Stimulated activated CD8-positive, alpha-beta memory T cell treated with anti-CD3 and anti-CD28 coated beads, Interleukin-15, amount 100 ng/mL, for 48 hours (primary cell): ENCODE measurements around the gene CD2.
A peak's percentile ranks its signal among the peaks of the same experiment; 100 is the strongest.

ENCODE experiments used
- DNase-seq, 2 donors: peaks; one replicate each; pipeline ENCODE4 v3.0.0-alpha.2; 2020; ENCODE audit warnings: low read depth in 2 of 2

The CD2 gene

DNA sequence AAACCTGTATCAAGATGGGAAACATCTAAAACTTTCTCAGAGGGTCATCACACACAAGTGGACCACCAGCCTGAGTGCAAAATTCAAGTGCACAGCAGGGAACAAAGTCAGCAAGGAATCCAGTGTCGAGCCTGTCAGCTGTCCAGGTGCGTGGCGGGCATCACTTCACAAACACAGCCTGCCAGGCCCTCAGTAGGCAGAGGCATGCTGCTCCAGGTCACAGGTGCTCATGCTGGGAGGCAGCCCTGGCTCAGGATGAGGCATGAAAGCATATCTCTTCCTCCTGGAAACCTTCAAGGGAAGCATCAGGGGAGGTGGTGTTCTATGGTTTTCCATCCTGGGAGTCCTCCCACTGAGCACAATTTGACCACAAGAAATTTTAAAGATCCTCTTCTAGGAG is 6.3 kb downstream of the CD2 start:
- no peak for DNase-seq

- DNase-seq = no peak
Observed at GRCh38 chr1:116760996-116761665, 6.9 kb downstream of the CD2 start.

DNA sequence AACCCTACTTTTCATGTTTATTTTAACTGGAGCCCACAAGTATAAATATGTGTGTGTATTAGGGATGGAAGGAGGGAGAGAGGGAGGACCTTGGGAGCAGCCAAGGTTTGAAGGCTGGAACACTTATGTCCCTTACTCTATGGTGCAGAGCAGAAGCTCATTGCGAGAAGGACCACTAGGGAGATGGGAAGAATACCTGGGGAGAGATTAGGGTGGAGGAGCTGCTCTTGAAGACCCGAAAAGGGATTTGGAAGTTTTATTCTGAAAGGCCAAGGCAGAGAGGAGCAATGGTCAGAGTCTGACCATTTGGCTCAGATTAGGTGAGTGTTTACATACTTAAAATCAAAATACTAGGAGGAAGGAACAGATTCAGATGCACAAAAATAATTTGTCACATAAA is 8.1 kb downstream of the CD2 start:
- no peak for DNase-seq

GRCh38 chr1:116762781-116763115 is 8.5 kb downstream of the CD2 start:
- DNase-seq = no peak

GRCh38 chr1:116763116-116763786 is 9.0 kb downstream of the CD2 start:
- DNase-seq = peak; percentile 66 to 68

DNA sequence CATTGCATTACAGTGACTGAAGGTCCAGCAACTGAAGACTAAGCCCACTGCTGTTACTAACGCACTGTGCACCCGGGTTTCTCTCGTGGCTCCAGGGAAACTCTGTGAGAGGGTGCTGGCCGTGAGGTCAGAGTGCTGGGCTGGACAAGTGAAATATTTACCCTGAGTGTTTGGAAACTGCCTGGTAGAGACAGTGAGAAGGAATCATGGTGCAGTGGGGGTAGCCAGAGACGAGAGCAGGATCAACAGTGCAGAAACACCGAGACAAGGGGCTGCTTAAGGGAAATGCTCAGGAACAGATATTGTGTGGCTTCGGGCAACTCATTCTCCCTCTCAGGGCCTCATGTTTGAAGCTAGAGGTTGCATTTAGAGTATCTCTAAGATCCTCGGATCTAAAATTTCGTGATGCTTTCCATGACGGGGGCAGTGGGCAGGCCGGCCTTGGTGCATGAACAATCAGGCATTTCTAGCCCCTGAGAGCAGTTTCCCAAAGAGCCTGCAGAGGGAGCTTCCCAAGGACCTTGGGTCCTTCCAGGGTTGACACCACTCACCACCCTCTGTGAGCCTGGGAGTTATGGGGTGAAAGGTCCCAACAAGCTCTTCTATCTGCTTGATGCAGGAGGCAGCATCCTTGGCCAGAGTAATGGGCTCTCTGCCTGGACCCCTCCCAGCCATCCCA is 9.7 kb downstream of the CD2 start:
- no peak for DNase-seq

GRCh38 chr1:116764466-116764898 is 10.3 kb downstream of the CD2 start:
- DNase-seq = peak; percentile 61 to 70

DNA sequence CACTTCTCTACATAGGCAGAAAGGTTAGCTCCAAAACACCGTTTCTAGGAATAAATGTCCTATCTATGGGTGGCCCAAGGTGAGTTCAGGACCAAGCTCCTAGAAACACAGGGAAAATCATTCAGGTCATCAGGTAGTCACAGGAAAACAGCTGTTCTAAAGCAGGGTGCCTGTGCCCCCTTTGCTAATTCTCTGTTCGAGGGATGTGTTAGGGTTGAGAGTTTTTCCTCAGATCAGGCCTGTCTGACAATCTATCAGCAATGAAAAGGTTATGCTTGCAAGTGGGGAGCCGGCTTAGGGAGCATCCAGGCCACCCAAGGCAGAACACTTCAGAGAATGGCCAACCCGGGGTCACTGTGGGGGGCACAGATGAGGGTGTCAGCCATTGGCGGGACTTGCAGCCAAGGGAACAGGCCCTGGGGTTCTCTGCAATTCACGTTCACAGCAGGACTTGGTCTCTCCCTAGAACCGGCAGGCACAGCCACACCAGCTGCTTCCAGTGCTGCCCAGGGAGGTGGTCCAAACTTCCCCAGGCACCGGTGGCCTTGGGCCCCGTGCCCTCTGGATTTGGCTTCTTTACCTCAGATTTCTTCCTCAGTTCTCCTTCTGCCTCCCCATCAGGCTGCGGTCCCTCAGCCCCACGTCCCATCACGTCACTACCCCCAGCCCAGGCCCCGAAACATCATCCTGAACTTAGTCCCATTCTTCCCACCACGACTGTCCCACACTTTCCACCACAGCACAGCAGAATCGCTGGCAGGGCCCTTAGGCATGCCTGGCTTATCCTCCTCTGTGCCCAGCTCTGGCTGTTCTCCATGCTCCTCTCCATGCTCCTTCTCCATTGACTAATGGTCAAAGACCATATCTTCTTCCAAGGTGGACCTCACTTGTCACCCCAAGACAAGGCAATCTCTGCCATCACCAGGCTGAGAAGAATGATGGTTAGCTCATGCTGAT is 11.0 kb downstream of the CD2 start:
- no peak for DNase-seq

DNA sequence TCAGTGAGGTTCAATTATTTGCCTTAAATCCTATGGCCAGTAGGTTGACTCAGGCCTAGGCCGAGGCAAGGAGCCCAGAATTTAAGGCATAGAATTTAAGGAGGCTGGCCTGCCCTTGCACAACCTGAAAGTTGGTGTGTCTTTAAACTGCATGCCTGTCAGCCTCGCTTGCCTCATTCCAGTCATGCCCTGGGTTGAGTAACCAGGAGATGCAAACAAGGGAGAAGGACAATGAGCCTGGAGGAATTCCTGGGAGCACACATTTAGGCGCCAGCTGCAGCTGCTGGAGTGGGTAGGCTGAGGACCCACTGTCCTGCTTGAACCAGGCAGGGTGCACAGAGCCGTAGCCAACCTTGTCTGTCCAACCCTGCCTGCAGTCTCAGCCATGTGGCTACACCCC is 11.7 kb downstream of the CD2 start:
- DNase-seq = no peak

GRCh38 chr1:116766616-116767469 is 12.6 kb downstream of the CD2 start:
- DNase-seq = no peak

DNA sequence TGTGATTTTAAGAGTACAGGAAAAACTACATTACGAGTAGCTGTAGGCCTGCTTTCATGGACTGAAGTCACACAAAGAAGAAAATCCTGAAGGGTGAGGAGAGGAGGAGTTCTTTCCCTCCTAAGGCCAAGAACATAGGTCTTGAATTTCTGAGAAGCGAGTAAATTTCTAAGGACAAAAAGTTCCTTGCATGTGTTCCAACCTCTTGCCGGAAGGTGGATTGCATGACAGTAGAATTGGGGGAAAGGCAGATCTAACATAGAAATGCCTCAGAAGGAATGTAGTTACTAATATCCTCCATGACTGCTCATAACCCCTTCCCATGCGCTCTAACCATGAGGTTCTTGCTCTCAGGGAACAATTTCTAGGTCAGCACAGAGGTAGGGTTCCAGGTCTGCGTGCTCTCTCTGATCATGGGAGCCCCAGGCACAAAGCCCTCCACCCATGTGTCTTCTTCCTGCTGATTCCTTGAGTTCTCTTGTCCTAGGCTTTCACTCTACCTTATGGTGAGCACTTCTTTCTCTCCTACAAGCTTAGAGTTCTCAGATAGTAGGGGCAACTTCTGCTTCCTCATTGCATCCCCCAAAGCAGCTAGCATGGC is 13.7 kb downstream of the CD2 start:
- no peak for DNase-seq

DNA sequence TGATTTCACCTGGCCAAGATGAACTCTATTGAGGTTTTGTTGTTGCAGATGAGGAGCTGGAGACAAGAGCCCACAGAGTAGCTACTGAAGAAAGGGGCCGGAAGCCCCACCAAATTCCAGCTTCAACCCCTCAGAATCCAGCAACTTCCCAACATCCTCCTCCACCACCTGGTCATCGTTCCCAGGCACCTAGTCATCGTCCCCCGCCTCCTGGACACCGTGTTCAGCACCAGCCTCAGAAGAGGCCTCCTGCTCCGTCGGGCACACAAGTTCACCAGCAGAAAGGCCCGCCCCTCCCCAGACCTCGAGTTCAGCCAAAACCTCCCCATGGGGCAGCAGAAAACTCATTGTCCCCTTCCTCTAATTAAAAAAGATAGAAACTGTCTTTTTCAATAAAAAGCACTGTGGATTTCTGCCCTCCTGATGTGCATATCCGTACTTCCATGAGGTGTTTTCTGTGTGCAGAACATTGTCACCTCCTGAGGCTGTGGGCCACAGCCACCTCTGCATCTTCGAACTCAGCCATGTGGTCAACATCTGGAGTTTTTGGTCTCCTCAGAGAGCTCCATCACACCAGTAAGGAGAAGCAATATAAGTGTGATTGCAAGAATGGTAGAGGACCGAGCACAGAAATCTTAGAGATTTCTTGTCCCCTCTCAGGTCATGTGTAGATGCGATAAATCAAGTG is 14.3 kb downstream of the CD2 start:
- no peak for DNase-seq

DNA sequence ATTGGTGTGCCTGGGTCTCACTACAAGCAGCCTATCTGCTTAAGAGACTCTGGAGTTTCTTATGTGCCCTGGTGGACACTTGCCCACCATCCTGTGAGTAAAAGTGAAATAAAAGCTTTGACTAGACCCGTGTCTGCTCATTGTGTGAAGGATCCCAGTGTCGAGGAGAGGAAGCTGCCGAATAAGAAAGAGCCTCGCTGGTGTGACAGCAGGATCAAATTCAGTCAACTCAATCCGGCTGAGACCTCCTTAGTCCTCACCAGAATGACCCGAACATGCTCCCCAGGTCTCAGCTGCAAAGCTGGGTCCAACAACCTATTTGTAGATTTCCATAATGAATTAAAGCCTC is 14.8 kb downstream of the CD2 start:
- DNase-seq = no peak

DNA sequence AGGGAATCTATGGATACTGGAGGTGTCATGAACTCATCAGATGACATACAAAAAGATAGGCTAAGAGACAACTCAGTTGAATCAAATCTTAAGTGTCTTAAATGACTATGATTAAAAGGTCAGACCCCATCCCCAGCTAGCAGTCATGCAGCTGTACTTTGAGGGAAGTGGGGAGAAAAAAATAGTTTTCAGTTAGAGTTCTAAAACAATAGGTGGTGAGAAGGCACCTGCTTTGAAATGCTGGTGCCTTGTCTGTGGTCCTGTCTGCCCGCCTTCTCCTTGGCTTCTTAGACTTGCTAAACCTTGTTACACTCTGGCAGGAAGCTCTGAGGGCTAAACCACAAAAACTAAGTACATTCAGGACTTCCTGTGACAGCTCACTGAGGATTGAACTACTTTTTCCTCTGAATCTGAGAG is 15.3 kb downstream of the CD2 start:
- peak in 1 of 2 donors; percentile 65 for DNase-seq

DNA sequence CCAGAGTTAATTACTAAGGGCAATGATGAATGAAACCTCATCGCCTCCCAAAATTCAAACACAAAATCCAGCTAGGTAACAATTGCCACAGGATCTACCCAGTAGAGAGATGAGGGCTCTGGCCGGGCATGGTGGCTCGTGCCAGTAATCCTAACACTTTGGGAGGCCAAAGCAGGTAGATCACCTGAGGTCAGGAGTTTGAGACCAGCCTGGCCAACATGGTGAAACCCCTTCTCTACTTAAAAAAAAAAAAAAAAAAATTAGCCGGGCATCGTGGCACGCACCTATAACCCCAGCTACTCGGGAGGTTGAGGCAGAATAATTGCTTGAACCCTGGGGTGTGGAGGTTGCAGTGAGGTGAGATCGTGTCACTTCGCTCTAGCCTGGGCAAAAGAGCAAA is 15.8 kb downstream of the CD2 start:
- no peak for DNase-seq

- DNase-seq = no peak
Observed at GRCh38 chr1:116770625-116771024, 16.4 kb downstream of the CD2 start.

DNA sequence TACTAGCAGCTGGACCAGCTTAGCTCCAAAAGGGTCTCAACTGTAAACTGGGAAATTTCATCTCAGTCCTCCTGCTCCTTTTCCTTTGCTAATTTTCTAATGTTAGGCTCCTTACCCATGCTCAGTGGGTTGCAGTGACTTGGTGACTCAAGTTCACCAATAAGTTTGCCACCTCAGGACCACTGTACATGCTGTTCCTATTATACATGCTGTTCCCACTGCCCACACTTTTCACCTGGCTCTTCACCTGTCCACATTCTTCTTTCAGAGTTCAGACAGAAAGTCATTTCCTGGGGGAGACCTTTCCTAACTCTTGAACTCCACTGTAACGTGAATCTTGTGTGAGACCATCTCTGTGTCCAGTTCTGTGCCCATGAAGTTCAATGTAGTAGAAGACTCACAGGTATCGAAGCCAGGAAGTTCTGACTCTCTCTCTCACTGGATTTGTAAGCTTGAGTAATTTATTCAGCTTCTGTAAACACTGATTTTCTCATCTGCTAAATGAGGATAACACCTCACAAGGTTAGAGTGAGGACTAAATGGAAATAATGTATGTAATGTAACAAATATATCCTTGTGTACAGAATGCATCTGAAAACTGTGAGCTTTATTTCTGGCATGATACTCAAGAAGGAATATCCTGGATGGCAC is 17.9 kb downstream of the CD2 start:
- no peak for DNase-seq

DNA sequence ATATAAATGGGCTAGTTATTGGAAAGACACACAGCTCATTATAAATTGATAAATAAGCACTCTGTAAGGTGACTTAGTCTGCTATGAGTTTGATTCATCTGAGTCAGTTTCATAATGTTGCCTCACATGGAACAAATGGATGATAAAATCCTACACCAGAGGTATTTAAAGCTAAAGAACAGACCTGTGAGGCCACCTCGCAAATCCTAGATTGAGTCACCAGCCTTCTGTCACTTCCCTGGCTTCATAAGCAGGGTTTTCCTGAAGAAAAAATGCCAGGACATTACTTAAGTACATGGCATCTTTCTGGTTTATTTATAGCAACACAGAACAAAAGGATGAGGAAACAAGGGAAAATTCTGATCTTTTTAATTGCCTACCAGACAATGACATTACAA is 18.4 kb downstream of the CD2 start:
- no peak for DNase-seq

- no peak for DNase-seq
Observed at GRCh38 chr1:116775116-116775752, 21.0 kb downstream of the CD2 start.
